Measurements from ENCODE around the gene IGFBPL1.
A peak's percentile ranks its signal among the peaks of the same experiment; 100 is the strongest.

Gene IGFBPL1

DNA sequence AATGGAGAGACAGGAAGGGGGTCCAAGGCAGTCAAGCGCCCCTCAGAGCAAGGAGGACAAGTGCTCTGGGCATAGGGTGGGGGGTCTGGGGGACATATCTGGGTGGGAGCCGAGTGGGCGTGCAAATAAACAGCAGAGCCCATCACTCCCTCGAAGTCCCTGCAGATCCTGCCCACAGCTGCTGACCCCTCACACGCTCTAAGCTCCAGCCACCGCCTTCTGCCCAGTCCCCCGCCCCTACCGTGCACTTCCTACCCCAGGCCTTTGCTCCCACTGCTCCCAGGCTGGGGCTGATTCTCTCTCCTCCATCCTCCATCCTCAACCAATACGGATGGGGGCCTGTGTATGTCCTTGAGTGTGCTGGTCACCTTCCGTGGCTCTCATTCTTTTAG is 48.7 kb downstream of the IGFBPL1 start:
- no peak for DNase-seq

GRCh38 chr9:38374847-38375571 is 49.2 kb downstream of the IGFBPL1 start:
- DNase-seq: no peak

DNA sequence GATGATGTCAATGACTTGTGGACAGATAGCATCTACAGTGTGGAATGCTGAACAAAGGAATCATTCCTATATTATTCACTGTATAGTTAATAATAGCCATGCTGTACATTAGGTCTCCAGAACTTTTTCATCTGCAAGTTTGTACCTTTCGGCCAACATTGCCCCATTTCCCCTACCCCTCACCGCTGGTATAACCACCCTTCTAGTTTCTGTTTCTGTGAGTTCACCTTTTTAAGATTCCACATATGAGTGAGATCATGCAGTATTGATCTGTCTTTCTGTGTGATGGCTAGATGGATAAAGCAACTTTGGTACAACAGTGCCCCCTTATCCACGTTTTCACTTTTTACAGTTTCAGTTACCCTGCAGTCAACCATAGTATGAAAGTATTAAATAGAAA is 50.6 kb downstream of the IGFBPL1 start:
- no peak for DNase-seq

- no peak for DNase-seq
Observed at GRCh38 chr9:38372762-38373619, 51.3 kb downstream of the IGFBPL1 start.

GRCh38 chr9:38371495-38371894 is 52.8 kb downstream of the IGFBPL1 start:
- DNase-seq: peak; percentile 57

DNA sequence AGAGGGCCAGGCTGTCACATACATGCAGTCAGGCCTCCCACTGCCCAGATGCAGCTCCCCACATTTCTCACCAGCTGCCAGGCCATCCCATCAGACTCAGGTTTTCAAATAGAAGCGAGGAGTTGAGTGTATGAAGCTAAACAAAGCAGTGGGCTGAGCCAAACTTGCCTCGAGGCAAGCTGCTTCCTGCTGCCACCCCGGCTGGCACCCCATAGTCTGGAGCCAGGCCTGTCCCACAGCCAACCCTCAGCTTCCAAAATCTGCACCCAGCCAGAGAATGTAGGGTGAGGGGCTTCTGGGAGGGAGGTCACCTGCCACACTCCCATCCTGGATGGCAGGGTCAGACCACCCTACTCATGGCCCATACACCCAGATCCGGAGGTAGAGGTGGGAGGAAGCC is 54.1 kb downstream of the IGFBPL1 start:
- no peak for DNase-seq

- DNase-seq: no peak
Observed at GRCh38 chr9:38368731-38369130, 55.5 kb downstream of the IGFBPL1 start.

DNA sequence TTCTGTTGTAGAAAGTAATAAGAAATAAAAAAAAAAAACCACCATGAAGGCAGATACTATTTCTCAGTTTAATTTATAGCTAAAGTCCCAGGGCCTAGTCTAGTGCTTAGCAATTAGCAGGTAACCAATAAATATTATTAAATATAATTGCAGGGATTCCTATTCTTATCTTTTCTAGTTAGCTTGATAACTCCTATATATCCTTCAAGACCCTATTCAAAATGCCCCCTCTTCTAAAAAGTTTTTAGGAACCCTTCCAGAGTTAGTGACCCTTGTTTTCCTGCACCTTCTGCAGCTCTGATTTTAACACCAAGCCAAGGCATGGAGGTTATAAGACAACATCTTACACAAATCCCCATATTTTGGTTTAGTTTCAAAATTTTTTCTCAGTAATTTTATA is 56.4 kb downstream of the IGFBPL1 start:
- no peak for DNase-seq

- DNase-seq: no peak
Observed at GRCh38 chr9:38363589-38363925, 60.7 kb downstream of the IGFBPL1 start.

GRCh38 chr9:38362852-38363588 is 61.2 kb downstream of the IGFBPL1 start:
- DNase-seq: peak; percentile 55

DNA sequence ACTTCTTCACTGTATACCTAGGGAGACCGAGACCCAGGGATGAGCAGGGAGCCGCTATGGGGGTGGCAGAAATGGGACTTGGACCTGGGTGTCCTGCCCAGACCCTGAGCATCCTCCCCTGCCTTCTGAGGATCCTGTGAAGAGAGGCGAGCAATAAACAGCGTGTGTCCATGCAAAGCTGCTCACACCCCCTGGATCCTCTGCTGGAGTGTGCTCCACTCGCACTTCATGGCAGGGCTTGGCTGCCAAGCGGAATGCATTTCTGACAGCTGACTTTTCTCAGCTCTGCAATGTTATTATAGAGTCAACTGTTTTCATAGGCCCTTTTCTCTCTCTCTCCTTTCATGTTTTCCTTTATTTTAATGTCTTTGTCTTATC is 62.8 kb downstream of the IGFBPL1 start:
- DNase-seq: peak; percentile 62

DNA sequence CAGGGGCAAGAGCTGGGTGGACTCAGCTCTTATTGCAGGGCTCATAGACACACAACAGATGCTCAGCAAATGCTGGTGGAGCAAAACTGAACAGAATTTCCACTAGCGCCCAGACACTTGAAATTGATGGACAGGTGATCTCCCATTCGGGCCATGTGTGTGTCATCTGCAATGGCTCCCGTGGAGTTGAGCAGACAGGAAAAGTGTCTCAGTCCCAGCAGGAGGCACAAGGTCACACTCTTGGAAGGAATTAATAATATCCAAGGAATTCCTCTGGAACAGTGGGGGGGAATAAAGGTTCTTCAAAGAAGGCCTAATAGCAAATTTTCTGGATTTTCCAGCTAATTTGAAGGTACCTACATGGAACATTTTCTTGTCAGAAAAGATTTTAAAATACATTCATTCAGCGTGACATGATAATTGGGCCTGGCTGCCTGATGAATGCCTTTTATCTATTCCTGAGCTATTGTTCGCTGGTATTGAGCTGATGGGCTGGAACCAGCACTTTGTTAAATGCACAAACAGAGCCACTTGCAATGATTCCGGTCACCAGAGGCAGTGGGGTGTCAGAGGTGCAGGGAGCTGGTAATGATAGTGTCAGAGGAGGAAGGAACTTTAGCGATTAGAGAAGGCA is 63.3 kb downstream of the IGFBPL1 start:
- DNase-seq: peak; percentile 67

- no peak for DNase-seq
Observed at GRCh38 chr9:38359689-38360385, 64.4 kb downstream of the IGFBPL1 start.

- no peak for DNase-seq
Observed at GRCh38 chr9:38359297-38359653, 65.0 kb downstream of the IGFBPL1 start.

- DNase-seq: no peak
Observed at GRCh38 chr9:38358390-38359296, 65.6 kb downstream of the IGFBPL1 start.

DNA sequence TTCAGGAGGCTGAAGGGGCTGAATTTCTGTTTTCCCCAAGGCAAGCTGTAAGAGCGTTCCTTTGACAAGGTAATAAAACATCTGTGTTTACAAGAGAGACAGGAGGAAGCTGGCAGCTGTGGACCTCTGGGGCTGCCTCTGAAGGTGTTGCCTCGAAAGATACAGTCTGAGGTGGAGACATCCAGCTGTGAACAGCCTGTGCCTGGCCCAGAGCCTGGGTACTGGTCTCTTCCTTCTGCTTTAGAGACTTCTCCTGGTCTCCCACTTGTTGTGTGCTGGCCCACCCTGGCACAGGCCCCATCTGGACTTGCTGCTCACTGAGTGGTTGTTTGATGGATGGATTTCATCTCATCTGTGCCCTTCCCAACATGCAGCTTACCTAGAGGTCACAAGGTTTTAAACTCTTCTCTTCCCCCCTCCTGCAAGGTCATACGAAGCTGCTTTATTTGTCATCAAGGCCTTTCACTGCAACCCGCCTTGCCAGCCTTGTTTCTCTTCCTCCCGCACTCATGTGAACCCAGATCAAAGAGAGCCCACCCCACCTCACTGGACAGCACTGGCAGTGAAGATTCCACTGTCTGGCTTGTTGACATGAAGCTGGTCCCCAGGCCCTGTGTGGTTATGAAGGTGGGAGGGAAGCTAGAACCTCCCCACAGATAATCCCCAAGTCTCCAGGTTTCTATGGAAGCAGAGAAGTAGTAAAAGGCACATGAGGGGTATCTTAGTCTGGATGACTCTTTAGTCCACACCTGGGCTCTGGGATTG is 66.7 kb downstream of the IGFBPL1 start:
- DNase-seq: no peak

DNA sequence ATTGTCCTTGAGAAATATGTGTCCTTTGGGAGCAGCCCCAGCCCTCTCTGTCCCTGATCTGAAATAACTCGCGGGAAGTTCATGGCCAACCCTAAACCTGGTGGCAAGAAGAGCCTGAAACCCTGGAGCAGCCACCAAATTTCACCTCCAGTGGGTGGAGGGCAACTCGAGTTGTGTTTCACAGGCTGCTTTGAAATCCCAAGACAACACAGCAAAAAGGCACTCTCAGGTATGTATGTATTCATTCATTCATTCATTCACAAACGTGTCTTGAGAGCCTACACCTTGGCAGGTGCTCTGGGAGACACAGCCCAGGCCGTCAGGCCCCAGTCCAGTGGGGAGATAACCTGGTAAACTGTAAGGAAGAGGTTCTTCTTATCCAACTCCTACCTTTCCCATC is 67.4 kb downstream of the IGFBPL1 start:
- no peak for DNase-seq

All from NCI-H345 (cell line).